Epithelial cell of esophagus (primary cell): ENCODE measurements around the gene BRMS1L.

Experiments used
- DNase-seq: peaks from one replicate; pipeline ENCODE4 v3.0.0; 2010; ENCODE audit warnings: low read depth
- H3K4me3 ChIP-seq: 2 replicates; pipeline ENCODE4 v1.5.1; 2011; ENCODE audit warnings: mild to moderate bottlenecking, low read length, control low read depth
- TF ChIP-seq, protein P1 (sequence below): IDR thresholded peaks from 2 replicates; pipeline ENCODE4 v1.5.1; 2011; ENCODE audit warnings: low read depth, mild to moderate bottlenecking, low read length, control low read depth, inconsistent platforms; ENCODE audit not compliant: insufficient read depth; ENCODE audit errors: missing control alignments

BRMS1L gene

DNA sequence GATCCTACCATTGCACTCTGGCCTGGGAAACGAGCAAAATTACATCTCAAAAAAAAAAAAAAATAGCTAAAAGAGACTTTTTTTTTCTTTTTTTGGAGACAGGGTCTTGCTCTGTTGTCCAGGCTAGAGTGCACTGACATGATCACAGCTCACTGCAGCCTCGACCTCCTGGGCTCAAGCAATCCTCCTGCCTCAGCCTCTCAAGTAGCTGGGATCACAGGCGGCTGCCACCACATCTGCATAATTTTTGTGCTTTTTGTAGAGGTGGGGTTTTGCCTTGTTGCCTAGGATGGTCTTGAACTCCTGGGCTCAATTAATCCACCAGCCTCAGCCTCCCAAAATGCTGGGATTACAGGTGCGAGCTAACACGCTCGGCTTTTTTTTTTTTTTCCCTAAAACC is 28.3 kb upstream of the BRMS1L start:
- no peak for DNase-seq
- TF ChIP-seq, protein P1, sequence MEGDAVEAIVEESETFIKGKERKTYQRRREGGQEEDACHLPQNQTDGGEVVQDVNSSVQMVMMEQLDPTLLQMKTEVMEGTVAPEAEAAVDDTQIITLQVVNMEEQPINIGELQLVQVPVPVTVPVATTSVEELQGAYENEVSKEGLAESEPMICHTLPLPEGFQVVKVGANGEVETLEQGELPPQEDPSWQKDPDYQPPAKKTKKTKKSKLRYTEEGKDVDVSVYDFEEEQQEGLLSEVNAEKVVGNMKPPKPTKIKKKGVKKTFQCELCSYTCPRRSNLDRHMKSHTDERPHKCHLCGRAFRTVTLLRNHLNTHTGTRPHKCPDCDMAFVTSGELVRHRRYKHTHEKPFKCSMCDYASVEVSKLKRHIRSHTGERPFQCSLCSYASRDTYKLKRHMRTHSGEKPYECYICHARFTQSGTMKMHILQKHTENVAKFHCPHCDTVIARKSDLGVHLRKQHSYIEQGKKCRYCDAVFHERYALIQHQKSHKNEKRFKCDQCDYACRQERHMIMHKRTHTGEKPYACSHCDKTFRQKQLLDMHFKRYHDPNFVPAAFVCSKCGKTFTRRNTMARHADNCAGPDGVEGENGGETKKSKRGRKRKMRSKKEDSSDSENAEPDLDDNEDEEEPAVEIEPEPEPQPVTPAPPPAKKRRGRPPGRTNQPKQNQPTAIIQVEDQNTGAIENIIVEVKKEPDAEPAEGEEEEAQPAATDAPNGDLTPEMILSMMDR = no peak
- no peak overlapping the region for H3K4me3 ChIP-seq

DNA sequence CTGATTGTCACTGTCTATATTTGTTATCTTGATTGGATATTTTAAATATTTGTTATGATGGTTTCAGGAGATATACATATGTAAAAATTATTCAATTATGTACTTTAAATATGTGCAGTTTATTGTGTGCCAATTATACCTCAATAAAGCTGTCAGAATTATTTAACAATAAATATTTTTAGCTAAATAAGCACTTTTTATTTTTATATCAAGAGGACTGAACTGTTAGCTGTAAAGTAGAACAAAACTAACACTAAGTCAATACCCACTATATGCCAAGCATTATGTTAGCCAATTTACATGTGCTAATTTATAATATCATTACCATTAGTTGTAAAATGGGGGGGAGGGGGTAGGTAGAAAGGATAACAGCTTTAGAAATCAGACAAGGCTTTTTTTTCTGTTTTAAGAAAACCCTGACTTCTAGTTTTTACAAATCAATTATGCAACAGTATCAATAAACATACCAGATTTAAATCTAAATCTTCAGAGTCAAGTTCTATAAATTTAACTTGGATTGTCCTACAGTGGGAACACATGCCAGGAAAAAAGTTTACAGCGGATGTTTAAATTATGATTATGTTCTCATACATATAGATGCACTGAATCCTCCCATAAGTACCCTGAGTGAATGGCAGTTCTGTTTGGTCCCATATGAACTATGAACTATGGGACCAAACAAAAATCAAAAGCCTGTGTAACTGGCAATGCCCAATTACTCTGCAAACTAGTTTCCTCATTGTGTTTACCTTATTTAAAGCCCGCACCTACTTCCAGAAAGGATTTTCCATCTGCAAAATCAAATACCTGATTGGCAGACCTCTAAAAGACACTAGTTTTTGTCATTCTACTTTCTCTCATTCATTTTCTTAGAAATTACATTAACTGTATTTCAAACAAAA is 19.9 kb upstream of the BRMS1L start:
- H3K4me3 ChIP-seq = no peak overlapping the region
- TF ChIP-seq, protein P1 = no peak
- no peak for DNase-seq

DNA sequence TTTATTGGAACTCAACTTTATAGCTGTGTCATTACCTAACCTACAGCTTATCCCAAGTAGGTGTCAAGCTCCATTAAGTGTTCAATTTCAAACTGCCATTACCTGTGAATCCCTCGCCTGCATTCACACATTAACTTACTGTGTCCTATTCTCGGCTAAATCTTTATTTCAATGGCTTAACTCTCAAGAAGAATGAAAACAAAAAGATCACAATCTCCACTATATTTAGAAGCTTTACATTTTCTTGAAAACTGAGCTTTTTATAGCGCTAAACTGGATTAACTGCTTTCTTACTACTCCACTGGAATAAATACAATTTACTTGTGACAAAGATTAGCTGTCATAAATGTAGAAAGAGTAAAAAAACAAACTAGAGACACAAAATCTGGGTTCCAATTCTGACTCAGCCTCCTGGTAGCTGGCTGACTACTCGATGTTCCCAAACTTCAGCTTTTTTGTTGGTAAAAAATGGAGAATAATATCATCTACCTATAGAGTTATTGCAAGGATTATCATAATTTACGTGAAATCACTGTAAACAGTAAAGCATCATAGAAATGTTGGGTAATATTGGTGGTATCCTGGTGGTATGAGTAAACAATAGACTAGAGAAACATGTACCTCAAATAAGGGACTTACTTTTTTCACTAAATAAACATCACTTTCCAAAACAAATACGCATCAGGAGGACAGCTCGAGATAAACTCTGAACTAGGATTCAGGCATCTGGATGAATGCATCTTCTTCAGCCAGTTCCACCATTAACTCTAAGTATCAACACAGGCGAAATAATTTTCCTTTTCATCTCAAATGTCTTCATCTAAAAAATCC is 18.8 kb upstream of the BRMS1L start:
- TF ChIP-seq, protein P1 = no peak
- no peak for DNase-seq
- H3K4me3 ChIP-seq = peak overlapping the region; percentile 84

DNA sequence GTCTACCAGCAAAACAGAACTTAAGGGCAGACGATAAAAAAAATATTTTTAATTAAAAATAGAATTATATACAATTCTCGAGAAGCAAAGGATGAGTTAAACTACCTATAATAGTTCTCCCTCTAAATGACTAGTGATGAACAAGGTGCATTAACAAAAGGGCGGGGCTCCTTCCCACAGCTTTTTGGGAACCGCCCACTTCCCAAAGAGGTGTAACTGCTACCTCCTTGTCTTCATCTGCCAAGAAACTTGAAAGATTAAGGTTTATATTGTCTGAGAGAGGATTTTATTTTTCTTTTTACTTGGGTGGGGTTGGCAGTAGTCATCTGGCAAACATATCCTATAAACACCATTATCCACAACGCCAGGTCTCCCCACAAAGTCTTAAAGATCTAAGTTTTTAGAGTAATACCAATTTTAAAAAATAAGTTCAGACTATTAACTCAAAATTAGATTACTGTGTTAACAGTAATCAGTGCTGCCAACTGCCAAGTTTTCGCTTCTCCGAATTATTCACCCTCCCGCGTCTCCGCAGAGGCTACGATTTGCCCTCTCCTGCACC is 18.0 kb upstream of the BRMS1L start:
- peak overlapping the region; percentile 84 for H3K4me3 ChIP-seq
- TF ChIP-seq, protein P1 = no peak
- DNase-seq = peak; percentile 72

DNA sequence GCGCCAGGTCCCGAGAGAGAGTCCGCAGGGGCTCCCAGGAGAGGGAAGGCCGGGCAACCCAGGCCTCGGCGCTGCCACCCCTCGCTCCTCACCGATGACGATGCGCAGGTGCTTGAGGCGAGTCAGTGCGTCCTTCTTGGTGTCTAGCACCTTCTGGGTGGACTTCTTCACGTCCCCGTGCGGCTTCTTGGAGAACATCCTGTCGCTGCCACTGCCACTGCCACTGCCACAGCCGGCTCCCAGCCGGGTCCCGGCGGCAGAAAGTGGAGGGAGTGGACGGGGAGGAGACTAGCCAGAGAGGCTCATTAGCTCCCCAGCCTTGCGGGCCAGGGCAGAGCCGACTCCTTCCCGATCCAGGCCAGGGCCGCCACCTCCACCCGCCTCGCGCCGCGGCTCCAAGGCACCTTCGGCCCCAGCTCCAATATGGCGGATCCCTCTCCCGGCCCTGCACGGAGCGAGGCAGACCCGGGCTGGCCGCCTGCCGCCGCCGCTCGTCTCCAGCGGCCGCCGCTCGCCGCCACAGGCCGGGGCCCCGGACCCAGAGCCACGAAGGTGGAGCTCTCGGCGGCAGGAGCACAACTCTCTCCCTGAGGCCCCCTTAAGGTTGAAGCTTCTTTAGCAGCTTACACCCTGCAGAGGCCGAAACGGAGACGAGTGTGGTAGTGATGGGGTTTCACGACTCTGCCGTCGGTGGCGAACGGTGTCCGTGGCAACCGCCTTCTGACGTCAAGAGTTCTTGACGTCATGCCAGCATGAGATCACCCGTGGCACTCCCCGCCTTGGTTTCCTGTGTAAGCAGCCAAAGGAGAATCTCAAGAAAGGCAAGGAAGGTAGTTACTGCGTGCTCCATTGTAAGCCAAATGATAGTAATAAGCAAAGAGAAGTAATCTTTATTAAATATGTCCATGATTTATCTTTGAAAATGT is 17.2 kb upstream of the BRMS1L start, which contains the start of gene RALGAPA1:
RALGAPA1 (minus strand) TSS at position 658 of the 926 bp plus-strand sequence; CDS start at position 198, 460 bp downstream.
- H3K4me3 ChIP-seq = peak within 1 kb of the TSS; percentile 84
- TF ChIP-seq, protein P1 = peak; percentile 39

DNA sequence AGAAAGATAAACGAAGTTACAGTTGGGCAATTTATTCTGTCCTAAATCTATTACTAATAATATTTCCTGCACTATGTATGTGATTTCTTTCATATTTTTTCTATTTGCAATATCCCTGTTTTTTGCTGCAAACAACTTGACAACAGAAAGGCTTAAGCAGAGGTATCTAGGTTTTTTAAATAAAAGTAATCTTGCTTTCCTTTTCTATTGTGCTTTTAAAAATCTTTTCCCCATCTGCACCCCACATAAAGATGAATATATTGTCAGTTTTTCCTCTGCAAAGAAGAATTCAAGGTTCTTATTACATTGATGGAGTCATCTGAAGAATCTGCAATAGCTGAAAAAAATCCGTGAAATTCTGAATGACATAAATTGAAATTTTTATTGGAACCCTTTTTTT is 16.5 kb upstream of the BRMS1L start:
- TF ChIP-seq, protein P1 = no peak
- H3K4me3 ChIP-seq = no peak overlapping the region
- DNase-seq = no peak

More for the DNA sequence above, 17.2 kb upstream of the BRMS1L start, which contains the start of gene RALGAPA1:
- DNase-seq = peak; percentile 96
